ENCODE results near the gene DUSP6.
A peak's percentile ranks its signal among the peaks of the same experiment; 100 is the strongest.
"Not testable (repeated sequence)": the region's sequence is repeated elsewhere in the genome, so short reads cannot be mapped to it uniquely, and the experiment has no call there.

The DUSP6 gene

GRCh38 chr12:89351489-89352241 lies 636 bp downstream of the DUSP6 start:
- DNase-seq (ENCODE audit: low read depth in 2 of 2): no peak

GRCh38 chr12:89350630-89351488 lies 1.4 kb downstream of the DUSP6 start:
- DNase-seq (ENCODE audit: low read depth in 2 of 2): no peak

DNA sequence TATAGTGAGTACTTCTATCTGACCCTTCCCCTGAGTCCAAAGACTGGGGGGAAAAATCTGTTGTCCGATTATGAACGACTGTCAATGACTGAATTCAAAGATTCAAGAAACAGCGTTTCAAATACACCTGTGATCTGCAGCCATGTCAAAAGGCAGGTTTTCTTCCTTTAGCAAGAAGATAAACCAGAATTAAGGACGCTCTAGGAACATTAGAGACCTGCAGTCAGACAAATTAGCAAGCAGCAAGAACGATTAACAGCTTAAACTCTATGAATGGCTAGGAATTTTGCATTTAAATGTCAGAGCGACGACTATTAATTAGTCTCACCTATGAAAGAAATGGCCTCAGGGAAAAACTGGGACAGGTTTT lies 2.1 kb downstream of the DUSP6 start:
- DNase-seq (ENCODE audit: low read depth in 2 of 2): no peak

- DNase-seq (ENCODE audit: low read depth in 2 of 2): no peak
Measured at GRCh38 chr12:89349814-89350213, 2.5 kb downstream of the DUSP6 start.

- no peak for DNase-seq (ENCODE audit: low read depth in 2 of 2)
Measured at GRCh38 chr12:89348894-89349699, 3.2 kb downstream of the DUSP6 start.

DNA sequence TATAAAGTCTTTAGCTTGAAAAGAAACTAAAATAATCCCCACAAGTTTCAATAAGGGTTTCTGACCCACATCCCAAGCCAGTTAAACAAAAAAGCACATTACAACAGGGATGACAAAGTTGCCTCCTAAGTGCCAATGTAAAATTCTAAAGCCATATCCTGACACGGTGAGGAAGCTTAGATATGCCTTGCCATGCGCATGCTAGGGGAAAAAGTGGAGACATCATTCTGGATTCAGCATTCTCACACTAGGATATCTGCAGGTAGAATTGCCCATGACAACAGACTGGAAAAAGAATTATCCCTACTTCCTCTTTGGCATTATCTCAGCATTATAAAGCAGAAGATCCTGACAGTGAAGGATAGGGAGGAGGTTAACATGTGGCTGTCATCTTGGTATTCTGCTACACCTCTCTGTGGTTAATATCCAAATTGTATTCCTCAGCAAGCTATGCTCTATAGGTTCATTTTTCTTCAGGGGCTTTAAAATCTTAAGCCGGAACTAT lies 4.9 kb downstream of the DUSP6 start:
- no peak for DNase-seq (ENCODE audit: low read depth in 2 of 2)

- no peak for DNase-seq (ENCODE audit: low read depth in 2 of 2)
Measured at GRCh38 chr12:89346741-89347324, 5.5 kb downstream of the DUSP6 start.

DNA sequence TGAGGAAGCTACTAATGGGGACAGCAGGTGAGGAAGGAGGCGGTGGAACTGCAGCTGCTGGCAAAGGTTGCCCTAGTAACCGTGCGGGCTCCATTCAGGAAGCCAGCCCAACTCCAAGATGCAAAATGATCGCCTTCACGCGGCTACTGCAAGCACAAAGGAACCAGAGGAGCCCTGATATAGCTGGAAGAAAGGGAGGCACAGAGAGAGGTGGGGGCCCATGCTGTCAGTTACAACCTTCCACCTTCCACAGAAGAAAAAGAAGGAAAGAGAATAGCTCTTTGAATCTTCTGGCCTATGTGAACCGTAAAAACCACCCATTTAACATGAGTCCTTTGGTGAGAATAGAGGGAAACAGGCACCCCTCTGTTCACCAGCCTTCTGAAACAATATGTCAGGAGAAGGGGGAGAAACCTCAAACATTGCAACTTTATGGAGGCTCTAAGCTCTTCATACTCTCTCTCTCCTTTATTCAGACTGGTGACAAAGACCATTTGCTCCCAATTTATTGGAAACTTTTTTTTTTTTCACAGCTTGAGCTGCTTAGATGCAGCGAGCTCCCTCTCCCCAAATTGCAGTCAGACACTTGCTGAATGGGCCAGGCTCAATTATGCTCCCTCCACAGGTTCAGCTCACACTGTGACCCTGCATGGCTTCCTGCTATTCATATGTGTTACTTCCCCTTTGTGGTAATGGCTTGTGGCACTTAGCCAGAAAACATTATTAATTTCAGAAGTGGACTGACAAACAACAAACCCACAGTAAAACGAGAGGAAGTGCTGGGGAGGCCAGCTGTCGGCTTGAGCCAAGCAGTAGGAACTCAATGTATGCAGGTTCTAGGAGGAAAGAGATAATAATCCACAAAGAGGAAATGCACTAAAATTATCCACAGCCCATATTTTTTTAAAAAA lies 6.2 kb downstream of the DUSP6 start:
- peak in 1 of 2 experiments; percentile 43 for DNase-seq (ENCODE audit: low read depth in 2 of 2)

GRCh38 chr12:89345376-89345775 lies 6.9 kb downstream of the DUSP6 start:
- DNase-seq (ENCODE audit: low read depth in 2 of 2): no peak

GRCh38 chr12:89344862-89345202 lies 7.5 kb downstream of the DUSP6 start:
- DNase-seq (ENCODE audit: low read depth in 2 of 2): no peak

GRCh38 chr12:89344043-89344861 lies 8.0 kb downstream of the DUSP6 start:
- DNase-seq (ENCODE audit: low read depth in 2 of 2): no peak

GRCh38 chr12:89343127-89343526 lies 9.2 kb downstream of the DUSP6 start:
- no peak for DNase-seq (ENCODE audit: low read depth in 2 of 2)

GRCh38 chr12:89340861-89341260 lies 11.4 kb downstream of the DUSP6 start:
- DNase-seq (ENCODE audit: low read depth in 2 of 2): no peak

DNA sequence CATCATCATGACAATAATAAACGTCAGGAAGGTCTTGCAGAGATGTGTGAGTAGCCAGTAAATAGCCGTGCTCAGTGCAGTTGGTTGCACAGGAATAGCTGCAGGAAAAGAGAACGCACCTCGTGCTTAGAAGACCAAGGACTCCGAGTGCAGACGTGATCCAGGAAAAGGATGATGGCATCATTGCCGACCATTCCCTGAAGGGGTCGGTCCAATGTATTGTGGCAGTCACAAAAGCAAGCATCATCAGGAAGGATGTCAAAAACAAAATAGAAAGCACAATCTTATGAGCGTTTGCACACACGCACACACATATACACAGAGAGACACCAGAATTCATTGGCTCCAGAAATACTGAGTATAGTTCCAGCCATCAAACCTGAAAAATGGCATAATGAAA lies 12.8 kb downstream of the DUSP6 start:
- DNase-seq (ENCODE audit: low read depth in 2 of 2): no peak

DNA sequence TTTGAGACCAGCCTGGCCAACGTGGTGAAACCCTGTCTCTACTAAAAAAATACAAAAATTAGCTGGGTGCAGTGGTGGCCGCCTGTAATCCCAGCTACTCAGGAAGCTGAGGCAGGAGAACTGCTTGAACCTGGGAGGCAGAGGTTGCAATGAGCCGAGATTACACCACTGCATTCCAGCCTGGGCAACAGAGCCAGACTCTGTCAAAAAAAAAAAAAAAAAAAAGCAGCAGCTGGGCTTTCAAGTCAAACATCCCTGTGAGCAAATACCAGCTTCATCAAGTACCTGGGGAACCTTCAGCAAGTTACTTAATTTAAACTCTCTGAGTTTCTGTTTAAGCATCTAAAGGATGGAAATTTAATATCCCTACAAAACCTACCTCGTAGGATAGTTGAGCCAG lies 15.2 kb downstream of the DUSP6 start:
- not testable (repeated sequence) for DNase-seq (ENCODE audit: low read depth in 2 of 2)

GRCh38 chr12:89335452-89336244 lies 16.7 kb downstream of the DUSP6 start:
- DNase-seq (ENCODE audit: low read depth in 2 of 2): no peak

- DNase-seq (ENCODE audit: low read depth in 2 of 2): no peak
Measured at GRCh38 chr12:89334548-89335169, 17.6 kb downstream of the DUSP6 start.

GRCh38 chr12:89333564-89334252 lies 18.6 kb downstream of the DUSP6 start:
- DNase-seq (ENCODE audit: low read depth in 2 of 2): no peak
